Uterus (tissue), 2 donors: ENCODE measurements around the gene LRRC74A.

Experiments
- POLR2A ChIP-seq, 2 donors: fragments of 450-650 bp; IDR thresholded peaks; one replicate each; pipeline ENCODE4 v1.6.1; 2016; ENCODE audit warnings: antibody characterized with exemption in 2 of 2, mild to moderate bottlenecking in 1 of 2, moderate library complexity in 1 of 2
- TF ChIP-seq, protein P1 (sequence below), 4 experiments: fragments of 200-600 bp in 2 of 4; fragments of 450-650 bp in 2 of 4; sonication (generic) in 2 of 4; IDR thresholded peaks; one replicate each; pipeline ENCODE4 v1.5.1; 2016 to 2019; ENCODE audit warnings: antibody characterized with exemption in 4 of 4, mild to moderate bottlenecking in 2 of 4, moderate library complexity in 1 of 4

DNA sequence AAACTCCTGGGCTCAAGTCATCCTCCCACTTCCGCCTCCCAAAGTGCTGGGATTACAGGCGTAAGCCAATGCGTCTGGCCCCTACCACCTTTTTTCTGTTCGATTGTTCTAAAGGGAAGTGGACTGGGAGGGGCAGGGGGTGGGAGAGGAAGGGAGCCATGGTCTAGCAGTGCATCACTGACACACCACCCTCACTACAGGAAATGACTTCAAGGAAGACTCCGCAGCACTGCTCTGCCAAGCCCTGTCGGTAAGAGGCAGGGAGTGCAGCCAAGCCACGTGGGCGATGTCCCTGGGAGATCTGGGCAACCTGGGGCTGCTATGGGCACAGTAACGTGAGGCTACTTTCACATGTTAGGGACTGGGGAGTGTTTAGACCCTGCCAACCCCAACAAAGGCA is 18.0 kb downstream of the LRRC74A start:
- TF ChIP-seq, protein P1, sequence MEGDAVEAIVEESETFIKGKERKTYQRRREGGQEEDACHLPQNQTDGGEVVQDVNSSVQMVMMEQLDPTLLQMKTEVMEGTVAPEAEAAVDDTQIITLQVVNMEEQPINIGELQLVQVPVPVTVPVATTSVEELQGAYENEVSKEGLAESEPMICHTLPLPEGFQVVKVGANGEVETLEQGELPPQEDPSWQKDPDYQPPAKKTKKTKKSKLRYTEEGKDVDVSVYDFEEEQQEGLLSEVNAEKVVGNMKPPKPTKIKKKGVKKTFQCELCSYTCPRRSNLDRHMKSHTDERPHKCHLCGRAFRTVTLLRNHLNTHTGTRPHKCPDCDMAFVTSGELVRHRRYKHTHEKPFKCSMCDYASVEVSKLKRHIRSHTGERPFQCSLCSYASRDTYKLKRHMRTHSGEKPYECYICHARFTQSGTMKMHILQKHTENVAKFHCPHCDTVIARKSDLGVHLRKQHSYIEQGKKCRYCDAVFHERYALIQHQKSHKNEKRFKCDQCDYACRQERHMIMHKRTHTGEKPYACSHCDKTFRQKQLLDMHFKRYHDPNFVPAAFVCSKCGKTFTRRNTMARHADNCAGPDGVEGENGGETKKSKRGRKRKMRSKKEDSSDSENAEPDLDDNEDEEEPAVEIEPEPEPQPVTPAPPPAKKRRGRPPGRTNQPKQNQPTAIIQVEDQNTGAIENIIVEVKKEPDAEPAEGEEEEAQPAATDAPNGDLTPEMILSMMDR (IDR thresholded peaks at IDR 0.05): peak in 3 of 4 experiments; percentile 5 to 31 (median 8)
- no peak for TF ChIP-seq POLR2A (IDR thresholded peaks at IDR 0.05)
